Liver (tissue), 9 donors: Measurements from ENCODE around the gene PITPNM3. TPM values are rescaled to one million over a fixed set of nuclear protein-coding genes. Genes with fewer than 3 reads are reported as not detected.

ENCODE experiments used
- DNase-seq: peaks from one replicate; pipeline ENCODE4 v3.0.0-alpha.2; 2017; ENCODE audit warnings: low spot score
- H3K27ac ChIP-seq, 2 donors: one replicate each; pipeline ENCODE4 v1.7.0; 2013; ENCODE audit warnings: inconsistent platforms in 2 of 2, low read length in 2 of 2, control low read depth in 1 of 2, low read depth in 1 of 2, mild to moderate bottlenecking in 1 of 2
- H3K27me3 ChIP-seq, 4 donors: one replicate each; pipeline versions ENCODE4 v1.6.1 to v1.7.0; 2013; ENCODE audit warnings: low read length in 3 of 4, inconsistent platforms in 1 of 4, mild to moderate bottlenecking in 1 of 4, moderate library complexity in 1 of 4; ENCODE audit not compliant: control insufficient read depth in 4 of 4, insufficient read depth in 4 of 4
- H3K36me3 ChIP-seq, 4 donors: one replicate each; pipeline versions ENCODE4 v1.6.1 to v1.7.0; 2013; ENCODE audit warnings: low read length in 3 of 4, mild to moderate bottlenecking in 3 of 4, low read depth in 1 of 4, moderate library complexity in 1 of 4; ENCODE audit not compliant: control insufficient read depth in 4 of 4, insufficient read depth in 3 of 4
- H3K4me1 ChIP-seq, 4 donors: one replicate each; pipeline versions ENCODE4 v1.6.1 to v1.7.0; 2013; ENCODE audit warnings: low read length in 3 of 4, mild to moderate bottlenecking in 3 of 4, moderate library complexity in 1 of 4; ENCODE audit not compliant: control insufficient read depth in 4 of 4, insufficient read depth in 4 of 4
- H3K4me3 ChIP-seq, 3 donors: one replicate each; pipeline versions ENCODE4 v1.6.1 to v1.7.0; 2013; ENCODE audit warnings: low read length in 3 of 3, control low read depth in 1 of 3, low read depth in 1 of 3, mild to moderate bottlenecking in 1 of 3
- H3K9ac ChIP-seq, 2 donors: one replicate each; pipeline ENCODE4 v1.7.0; 2013; ENCODE audit warnings: low read length in 2 of 2, mild to moderate bottlenecking in 2 of 2, moderate library complexity in 2 of 2, control low read depth in 1 of 2, low read depth in 1 of 2
- H3K9me3 ChIP-seq, 4 donors: one replicate each; pipeline versions ENCODE4 v1.6.1 to v1.7.0; 2013; ENCODE audit warnings: low read length in 3 of 4; ENCODE audit not compliant: control insufficient read depth in 4 of 4
- EGR1 ChIP-seq, 2 donors: IDR thresholded peaks; 2 replicates each; pipeline ENCODE4 v1.6.1; 2016 to 2018; ENCODE audit warnings: antibody characterized with exemption in 2 of 2, low read depth in 2 of 2
- FOXA1 ChIP-seq: IDR thresholded peaks from 2 replicates; pipeline ENCODE4 v1.6.1; 2016; ENCODE audit warnings: antibody characterized with exemption
- FOXA2 ChIP-seq: IDR thresholded peaks from 2 replicates; pipeline ENCODE4 v1.6.1; 2016; ENCODE audit warnings: antibody characterized with exemption
- GABPA ChIP-seq, 2 donors: IDR thresholded peaks in 1 of 2; conservative IDR thresholded peaks in 1 of 2; 2 replicates each; pipeline ENCODE4 v1.6.1; 2016; ENCODE audit warnings: antibody characterized with exemption in 2 of 2, mild to moderate bottlenecking in 1 of 2, moderate library complexity in 1 of 2
- HNF4A ChIP-seq, 2 donors: conservative IDR thresholded peaks; 2 replicates each; pipeline ENCODE4 v1.6.1; 2016; ENCODE audit warnings: antibody characterized with exemption in 2 of 2, mild to moderate bottlenecking in 2 of 2
- HNF4G ChIP-seq: IDR thresholded peaks from 2 replicates; pipeline ENCODE4 v1.6.1; 2016; ENCODE audit warnings: antibody characterized with exemption
- JUND ChIP-seq, 2 donors: IDR thresholded peaks; 2 replicates each; pipeline ENCODE4 v1.6.1; 2016; ENCODE audit warnings: antibody characterized with exemption in 2 of 2
- NR2F2 ChIP-seq: IDR thresholded peaks from 2 replicates; pipeline ENCODE4 v1.6.1; 2016; ENCODE audit warnings: antibody characterized with exemption
- RAD21 ChIP-seq, 2 donors: IDR thresholded peaks; 2 replicates each; pipeline ENCODE4 v1.6.1; 2016; ENCODE audit warnings: antibody characterized with exemption in 2 of 2, mild to moderate bottlenecking in 2 of 2
- RXRA ChIP-seq, 2 donors: IDR thresholded peaks; 2 replicates each; pipeline ENCODE4 v1.6.1; 2017 to 2018; ENCODE audit warnings: antibody characterized with exemption in 2 of 2, mild to moderate bottlenecking in 1 of 2
- SP1 ChIP-seq: IDR thresholded peaks from 2 replicates; pipeline ENCODE4 v1.6.1; 2018; ENCODE audit warnings: antibody characterized with exemption, mild to moderate bottlenecking
- TAF1 ChIP-seq: conservative IDR thresholded peaks from 2 replicates; pipeline ENCODE4 v1.6.1; 2016; ENCODE audit warnings: antibody characterized with exemption, mild to moderate bottlenecking
- YY1 ChIP-seq: IDR thresholded peaks from 2 replicates; pipeline ENCODE4 v1.6.1; 2016; ENCODE audit warnings: antibody characterized with exemption, mild to moderate bottlenecking
- WGBS: extraction: QIAGEN DNeasy Blood & Tissue Kit; methylation state at CpG from one replicate; pipeline ENCODE4 v1.1.7; 2013; 5-methylcytosine and 5-hydroxymethylcytosine counted together
- polyA plus RNA-seq, 2 donors: library from polyadenylated mRNA; stranded (reverse) in 1 of 2; unstranded in 1 of 2; fragments of 200-250 nt in 1 of 2; fragments of >200 nt in 1 of 2; fragmentation: Nextera tagmentation in 1 of 2; extraction: Ambion mirVana in 1 of 2; gene quantifications; one replicate each; pipeline versions ENCODE4 v1.2.1 to v1.2.3, GENCODE V29; 2013 to 2015
- total RNA-seq, 2 donors: library from RNA; depleted of rRNA; stranded (reverse); fragments of >200 nt; gene quantifications; one replicate each; pipeline ENCODE4 v1.2.3, GENCODE V29; 2014
- TF ChIP-seq, protein P1 (sequence below): IDR thresholded peaks from 2 replicates; pipeline ENCODE4 v1.6.1; 2016; ENCODE audit warnings: antibody characterized with exemption, mild to moderate bottlenecking
- TF ChIP-seq, protein P2 (sequence below): fragments of 150-350 bp; IDR thresholded peaks from 2 replicates; pipeline ENCODE4 v1.5.1; 2017; ENCODE audit warnings: improper control_type of control experiment, low read depth, low read length; ENCODE audit not compliant: missing input control
- TF ChIP-seq, protein P3 (sequence below): IDR thresholded peaks from 2 replicates; pipeline ENCODE4 v1.6.1; 2016; ENCODE audit warnings: antibody characterized with exemption
- TF ChIP-seq, protein P4 (sequence below): IDR thresholded peaks from 2 replicates; pipeline ENCODE4 v1.6.1; 2016; ENCODE audit warnings: antibody characterized with exemption
- TF ChIP-seq, protein P5 (sequence below): IDR thresholded peaks from 2 replicates; pipeline ENCODE4 v1.6.1; 2016; ENCODE audit warnings: antibody characterized with exemption
- donor health status: healthy.
- donor health status: healthy.
- donor health status: healthy.
- donor health status: healthy.
- donor health status: healthy.

Gene PITPNM3
- total and polyA plus RNA-seq, 4 donors, result 1.5 to 5.0 (median 1.8) TPM

DNA sequence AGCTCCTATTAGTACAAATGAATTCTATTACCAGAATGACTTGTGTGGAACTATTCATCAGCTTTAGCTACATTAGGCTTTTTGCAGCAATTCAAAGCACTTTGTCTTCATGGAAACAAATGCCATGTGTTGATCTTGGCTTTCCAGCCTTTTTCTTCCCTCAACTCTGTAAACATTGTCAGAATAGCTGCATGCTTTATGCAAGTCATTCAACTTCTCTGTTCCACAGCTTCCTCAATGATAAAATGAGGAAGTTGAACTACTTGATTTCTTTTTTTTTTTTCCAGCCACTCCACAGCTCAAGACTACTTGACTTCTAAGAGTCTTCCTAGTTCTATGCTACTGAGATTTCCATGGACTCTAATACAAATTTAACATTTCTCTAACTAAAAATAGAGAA is 43.0 kb upstream of the PITPNM3 start:
- no peak for TF ChIP-seq GABPA (IDR thresholded peaks at IDR 0.05 in 1 of 2, conservative IDR thresholded peaks at IDR 0.05 in 1 of 2)
- TF ChIP-seq RAD21 (IDR thresholded peaks at IDR 0.05), result no peak
- no peak for TF ChIP-seq HNF4G
- no peak for TF ChIP-seq TAF1
- no peak for TF ChIP-seq SP1
- TF ChIP-seq, protein P1, sequence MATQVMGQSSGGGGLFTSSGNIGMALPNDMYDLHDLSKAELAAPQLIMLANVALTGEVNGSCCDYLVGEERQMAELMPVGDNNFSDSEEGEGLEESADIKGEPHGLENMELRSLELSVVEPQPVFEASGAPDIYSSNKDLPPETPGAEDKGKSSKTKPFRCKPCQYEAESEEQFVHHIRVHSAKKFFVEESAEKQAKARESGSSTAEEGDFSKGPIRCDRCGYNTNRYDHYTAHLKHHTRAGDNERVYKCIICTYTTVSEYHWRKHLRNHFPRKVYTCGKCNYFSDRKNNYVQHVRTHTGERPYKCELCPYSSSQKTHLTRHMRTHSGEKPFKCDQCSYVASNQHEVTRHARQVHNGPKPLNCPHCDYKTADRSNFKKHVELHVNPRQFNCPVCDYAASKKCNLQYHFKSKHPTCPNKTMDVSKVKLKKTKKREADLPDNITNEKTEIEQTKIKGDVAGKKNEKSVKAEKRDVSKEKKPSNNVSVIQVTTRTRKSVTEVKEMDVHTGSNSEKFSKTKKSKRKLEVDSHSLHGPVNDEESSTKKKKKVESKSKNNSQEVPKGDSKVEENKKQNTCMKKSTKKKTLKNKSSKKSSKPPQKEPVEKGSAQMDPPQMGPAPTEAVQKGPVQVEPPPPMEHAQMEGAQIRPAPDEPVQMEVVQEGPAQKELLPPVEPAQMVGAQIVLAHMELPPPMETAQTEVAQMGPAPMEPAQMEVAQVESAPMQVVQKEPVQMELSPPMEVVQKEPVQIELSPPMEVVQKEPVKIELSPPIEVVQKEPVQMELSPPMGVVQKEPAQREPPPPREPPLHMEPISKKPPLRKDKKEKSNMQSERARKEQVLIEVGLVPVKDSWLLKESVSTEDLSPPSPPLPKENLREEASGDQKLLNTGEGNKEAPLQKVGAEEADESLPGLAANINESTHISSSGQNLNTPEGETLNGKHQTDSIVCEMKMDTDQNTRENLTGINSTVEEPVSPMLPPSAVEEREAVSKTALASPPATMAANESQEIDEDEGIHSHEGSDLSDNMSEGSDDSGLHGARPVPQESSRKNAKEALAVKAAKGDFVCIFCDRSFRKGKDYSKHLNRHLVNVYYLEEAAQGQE, result no peak
- no peak for TF ChIP-seq FOXA2
- no peak for TF ChIP-seq FOXA1
- no peak for TF ChIP-seq EGR1 (IDR thresholded peaks at IDR 0.05; ENCODE audit: low read depth in 2 of 2)
- Histone ChIP-seq H3K4me3 (no peak overlapping the region), H3K9me3 (no peaks in the 10 kb centered on the region), H3K27ac (no peak overlapping the region), H3K36me3 (peaks cover 0 to 14% (median 8%) of the 10 kb centered on the region in 4 donors), H3K27me3 (no peaks in the 10 kb centered on the region), H3K4me1 (peaks cover 2 to 10% (median 6%) of the 10 kb centered on the region in 4 donors), H3K9ac (no peak overlapping the region)
- DNase-seq, result no peak

DNA sequence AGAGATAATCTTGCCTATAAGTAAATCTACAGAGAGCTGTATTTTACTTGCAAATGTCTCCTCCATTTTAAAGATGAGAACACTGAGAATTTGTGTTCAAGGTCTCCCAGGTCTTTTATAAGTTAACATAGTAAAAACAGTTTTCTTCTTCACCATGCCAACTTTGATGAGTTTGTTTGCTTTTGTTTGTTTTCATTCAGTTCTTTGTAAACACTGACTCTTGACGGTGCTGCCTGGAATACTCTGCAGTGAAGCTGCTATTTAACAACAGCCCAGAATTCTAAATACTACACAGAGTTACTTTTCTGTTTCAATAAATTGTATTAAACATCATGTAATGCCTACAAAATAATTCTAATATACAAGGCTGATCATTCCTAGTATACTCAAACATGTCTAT is 41.4 kb upstream of the PITPNM3 start:
- peak overlapping the region in 1 of 2 donors; percentile 24 for H3K9ac ChIP-seq
- no peak overlapping the region for H3K4me3 ChIP-seq
- no peaks in the 10 kb centered on the region for H3K27me3 ChIP-seq
- no peaks in the 10 kb centered on the region for H3K9me3 ChIP-seq
- DNase-seq, result no peak
- H3K27ac ChIP-seq, result no peak overlapping the region
- TF ChIP-seq RXRA (IDR thresholded peaks at IDR 0.05), result no peak
- TF ChIP-seq, protein P1, result no peak
- no peak for TF ChIP-seq RAD21 (IDR thresholded peaks at IDR 0.05)
- no peak for TF ChIP-seq YY1
- no peak for TF ChIP-seq HNF4G
- no peak for TF ChIP-seq GABPA (IDR thresholded peaks at IDR 0.05 in 1 of 2, conservative IDR thresholded peaks at IDR 0.05 in 1 of 2)
- TF ChIP-seq JUND (IDR thresholded peaks at IDR 0.05), result no peak
- no peak for TF ChIP-seq FOXA2
- TF ChIP-seq, protein P2, sequence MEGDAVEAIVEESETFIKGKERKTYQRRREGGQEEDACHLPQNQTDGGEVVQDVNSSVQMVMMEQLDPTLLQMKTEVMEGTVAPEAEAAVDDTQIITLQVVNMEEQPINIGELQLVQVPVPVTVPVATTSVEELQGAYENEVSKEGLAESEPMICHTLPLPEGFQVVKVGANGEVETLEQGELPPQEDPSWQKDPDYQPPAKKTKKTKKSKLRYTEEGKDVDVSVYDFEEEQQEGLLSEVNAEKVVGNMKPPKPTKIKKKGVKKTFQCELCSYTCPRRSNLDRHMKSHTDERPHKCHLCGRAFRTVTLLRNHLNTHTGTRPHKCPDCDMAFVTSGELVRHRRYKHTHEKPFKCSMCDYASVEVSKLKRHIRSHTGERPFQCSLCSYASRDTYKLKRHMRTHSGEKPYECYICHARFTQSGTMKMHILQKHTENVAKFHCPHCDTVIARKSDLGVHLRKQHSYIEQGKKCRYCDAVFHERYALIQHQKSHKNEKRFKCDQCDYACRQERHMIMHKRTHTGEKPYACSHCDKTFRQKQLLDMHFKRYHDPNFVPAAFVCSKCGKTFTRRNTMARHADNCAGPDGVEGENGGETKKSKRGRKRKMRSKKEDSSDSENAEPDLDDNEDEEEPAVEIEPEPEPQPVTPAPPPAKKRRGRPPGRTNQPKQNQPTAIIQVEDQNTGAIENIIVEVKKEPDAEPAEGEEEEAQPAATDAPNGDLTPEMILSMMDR, result no peak
- TF ChIP-seq HNF4A (conservative IDR thresholded peaks at IDR 0.05), result no peak
- no peak for TF ChIP-seq FOXA1
- no peak for TF ChIP-seq NR2F2
- no peak for TF ChIP-seq EGR1 (IDR thresholded peaks at IDR 0.05; ENCODE audit: low read depth in 2 of 2)
- TF ChIP-seq, protein P3, sequence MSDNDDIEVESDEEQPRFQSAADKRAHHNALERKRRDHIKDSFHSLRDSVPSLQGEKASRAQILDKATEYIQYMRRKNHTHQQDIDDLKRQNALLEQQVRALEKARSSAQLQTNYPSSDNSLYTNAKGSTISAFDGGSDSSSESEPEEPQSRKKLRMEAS, result no peak
- TF ChIP-seq, protein P4, sequence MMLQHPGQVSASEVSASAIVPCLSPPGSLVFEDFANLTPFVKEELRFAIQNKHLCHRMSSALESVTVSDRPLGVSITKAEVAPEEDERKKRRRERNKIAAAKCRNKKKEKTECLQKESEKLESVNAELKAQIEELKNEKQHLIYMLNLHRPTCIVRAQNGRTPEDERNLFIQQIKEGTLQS, result no peak
- TF ChIP-seq, protein P5, sequence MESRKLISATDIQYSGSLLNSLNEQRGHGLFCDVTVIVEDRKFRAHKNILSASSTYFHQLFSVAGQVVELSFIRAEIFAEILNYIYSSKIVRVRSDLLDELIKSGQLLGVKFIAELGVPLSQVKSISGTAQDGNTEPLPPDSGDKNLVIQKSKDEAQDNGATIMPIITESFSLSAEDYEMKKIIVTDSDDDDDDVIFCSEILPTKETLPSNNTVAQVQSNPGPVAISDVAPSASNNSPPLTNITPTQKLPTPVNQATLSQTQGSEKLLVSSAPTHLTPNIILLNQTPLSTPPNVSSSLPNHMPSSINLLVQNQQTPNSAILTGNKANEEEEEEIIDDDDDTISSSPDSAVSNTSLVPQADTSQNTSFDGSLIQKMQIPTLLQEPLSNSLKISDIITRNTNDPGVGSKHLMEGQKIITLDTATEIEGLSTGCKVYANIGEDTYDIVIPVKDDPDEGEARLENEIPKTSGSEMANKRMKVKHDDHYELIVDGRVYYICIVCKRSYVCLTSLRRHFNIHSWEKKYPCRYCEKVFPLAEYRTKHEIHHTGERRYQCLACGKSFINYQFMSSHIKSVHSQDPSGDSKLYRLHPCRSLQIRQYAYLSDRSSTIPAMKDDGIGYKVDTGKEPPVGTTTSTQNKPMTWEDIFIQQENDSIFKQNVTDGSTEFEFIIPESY, result no peak
- TF ChIP-seq TAF1, result no peak
- no peak for TF ChIP-seq SP1
- 36% methylated on average over 1 of the region's 1 CpG for WGBS
- H3K36me3 ChIP-seq, result peaks cover 2 to 14% (median 8%) of the 10 kb centered on the region in 4 donors
- peaks cover 2 to 10% (median 6%) of the 10 kb centered on the region in 4 donors for H3K4me1 ChIP-seq
